IPS-15b (cell line): ENCODE data around the gene TRPV2.

Experiments used
- H3K27me3 ChIP-seq: one replicate; pipeline ENCODE4 v1.6.1; 2013; ENCODE audit warnings: low read length; ENCODE audit not compliant: control insufficient read depth, insufficient read depth
- H3K36me3 ChIP-seq: one replicate; pipeline ENCODE4 v1.6.1; 2013; ENCODE audit warnings: low read length; ENCODE audit not compliant: control insufficient read depth, insufficient read depth
- H3K4me1 ChIP-seq: one replicate; pipeline ENCODE4 v1.6.1; 2013; ENCODE audit warnings: mild to moderate bottlenecking, low read length; ENCODE audit not compliant: control insufficient read depth, insufficient read depth
- H3K4me3 ChIP-seq: one replicate; pipeline ENCODE4 v1.5.1; 2013; ENCODE audit warnings: low read depth, low read length
- H3K9ac ChIP-seq: one replicate; pipeline ENCODE4 v1.6.1; 2013; ENCODE audit warnings: low read depth, mild to moderate bottlenecking, low read length
- H3K9me3 ChIP-seq: one replicate; pipeline ENCODE4 v1.6.1; 2013; ENCODE audit warnings: mild to moderate bottlenecking, low read length; ENCODE audit not compliant: control insufficient read depth, insufficient read depth

TRPV2 gene

GRCh38 chr17:16418685-16419068, 3.3 kb downstream of the TRPV2 start:
- peaks cover 2% of the 10 kb centered on the region for H3K36me3 ChIP-seq
- H3K4me1 ChIP-seq, result peaks cover 4% of the 10 kb centered on the region
- H3K9me3 ChIP-seq, result no peaks in the 10 kb centered on the region
- H3K9ac ChIP-seq, result no peak overlapping the region
- no peaks in the 10 kb centered on the region for H3K27me3 ChIP-seq
- H3K4me3 ChIP-seq, result no peak overlapping the region

- Histone ChIP-seq H3K4me3 (no peak overlapping the region), H3K36me3 (peaks cover 2% of the 10 kb centered on the region), H3K4me1 (peaks cover 4% of the 10 kb centered on the region), H3K9me3 (no peaks in the 10 kb centered on the region), H3K27me3 (no peaks in the 10 kb centered on the region), H3K9ac (no peak overlapping the region)
Measured at GRCh38 chr17:16419074-16419928, 3.9 kb downstream of the TRPV2 start.

GRCh38 chr17:16419929-16420271, 4.5 kb downstream of the TRPV2 start:
- Histone ChIP-seq H3K9me3 (no peaks in the 10 kb centered on the region), H3K4me1 (peaks cover 4% of the 10 kb centered on the region), H3K9ac (no peak overlapping the region), H3K27me3 (no peaks in the 10 kb centered on the region), H3K36me3 (peaks cover 2% of the 10 kb centered on the region), H3K4me3 (no peak overlapping the region)

GRCh38 chr17:16422416-16422815, 7.0 kb downstream of the TRPV2 start:
- Histone ChIP-seq H3K36me3 (peaks cover 2% of the 10 kb centered on the region), H3K9me3 (no peaks in the 10 kb centered on the region), H3K9ac (no peak overlapping the region), H3K27me3 (no peaks in the 10 kb centered on the region), H3K4me3 (no peak overlapping the region), H3K4me1 (no peaks in the 10 kb centered on the region)

- no peaks in the 10 kb centered on the region for H3K9me3 ChIP-seq
- H3K9ac ChIP-seq, result no peak overlapping the region
- H3K27me3 ChIP-seq, result no peaks in the 10 kb centered on the region
- H3K36me3 ChIP-seq, result no peaks in the 10 kb centered on the region
- no peak overlapping the region for H3K4me3 ChIP-seq
- no peaks in the 10 kb centered on the region for H3K4me1 ChIP-seq
Measured at GRCh38 chr17:16423226-16423872, 8.0 kb downstream of the TRPV2 start.

GRCh38 chr17:16425202-16425601, 9.8 kb downstream of the TRPV2 start:
- H3K4me3 ChIP-seq, result no peak overlapping the region
- H3K36me3 ChIP-seq, result no peaks in the 10 kb centered on the region
- H3K9ac ChIP-seq, result no peak overlapping the region
- H3K4me1 ChIP-seq, result no peaks in the 10 kb centered on the region
- H3K9me3 ChIP-seq, result no peaks in the 10 kb centered on the region
- no peaks in the 10 kb centered on the region for H3K27me3 ChIP-seq

- Histone ChIP-seq H3K4me3 (no peak overlapping the region), H3K4me1 (no peaks in the 10 kb centered on the region), H3K9ac (no peak overlapping the region), H3K36me3 (no peaks in the 10 kb centered on the region), H3K27me3 (no peaks in the 10 kb centered on the region), H3K9me3 (no peaks in the 10 kb centered on the region)
Measured at GRCh38 chr17:16425698-16426659, 10.6 kb downstream of the TRPV2 start.

GRCh38 chr17:16427020-16427419, 11.6 kb downstream of the TRPV2 start:
- no peaks in the 10 kb centered on the region for H3K36me3 ChIP-seq
- no peaks in the 10 kb centered on the region for H3K27me3 ChIP-seq
- no peaks in the 10 kb centered on the region for H3K9me3 ChIP-seq
- H3K9ac ChIP-seq, result no peak overlapping the region
- no peak overlapping the region for H3K4me3 ChIP-seq
- H3K4me1 ChIP-seq, result no peaks in the 10 kb centered on the region

- Histone ChIP-seq H3K4me1 (no peaks in the 10 kb centered on the region), H3K4me3 (no peak overlapping the region), H3K9ac (no peak overlapping the region), H3K9me3 (no peaks in the 10 kb centered on the region), H3K36me3 (no peaks in the 10 kb centered on the region), H3K27me3 (no peaks in the 10 kb centered on the region)
Measured at GRCh38 chr17:16428098-16428882, 12.9 kb downstream of the TRPV2 start.

GRCh38 chr17:16429083-16429482, 13.7 kb downstream of the TRPV2 start:
- no peaks in the 10 kb centered on the region for H3K36me3 ChIP-seq
- H3K4me3 ChIP-seq, result no peak overlapping the region
- H3K27me3 ChIP-seq, result no peaks in the 10 kb centered on the region
- H3K9ac ChIP-seq, result no peak overlapping the region
- H3K4me1 ChIP-seq, result no peaks in the 10 kb centered on the region
- H3K9me3 ChIP-seq, result no peaks in the 10 kb centered on the region

- Histone ChIP-seq H3K9me3 (no peaks in the 10 kb centered on the region), H3K9ac (no peak overlapping the region), H3K36me3 (no peaks in the 10 kb centered on the region), H3K4me1 (peaks cover 7% of the 10 kb centered on the region), H3K27me3 (no peaks in the 10 kb centered on the region), H3K4me3 (no peak overlapping the region)
Measured at GRCh38 chr17:16430650-16431049, 15.3 kb downstream of the TRPV2 start.
